ENCODE measurements around the gene UCP3. TPM values are rescaled to one million over a fixed set of nuclear protein-coding genes. Genes with fewer than 3 reads are reported as not detected.

The UCP3 gene
- polyA plus RNA-seq, 1 experiment = 0.77 TPM

GRCh38 chr11:74007691-74008372 is 1.1 kb downstream of the UCP3 start:
- Histone ChIP-seq H3K27me3 (ENCODE audit: control insufficient read depth, insufficient read depth, low read length) (no peaks in the 10 kb centered on the region), H3K4me3 (ENCODE audit: low read depth, low read length) (no peak overlapping the region), H3K36me3 (ENCODE audit: control insufficient read depth, insufficient read depth, low read length) (peaks cover 8% of the 10 kb centered on the region)
- no peak for DNase-seq (ENCODE audit: low read depth)
- TF ChIP-seq CTCF (IDR thresholded peaks at IDR 0.05; ENCODE audit: insufficient read depth, low read depth, low read length) = no peak
- POLR2A ChIA-PET = interaction anchor here (0.5 kb wide), 1 partner anchor 485 kb away, joined by 15 read pairs; no protein-coding TSS in a partner anchor
- CTCF ChIA-PET = interaction anchor here (1.4 kb wide), 1 partner anchor 44 kb away, joined by 3 read pairs; no protein-coding TSS in a partner anchor

- TF ChIP-seq CTCF (IDR thresholded peaks at IDR 0.05; ENCODE audit: insufficient read depth, low read depth, low read length) = no peak
- ChIA-PET POLR2A (no interaction called here), CTCF (no interaction called here)
These were observed 2.1 kb downstream of the UCP3 start for GRCh38 chr11:74006743-74007304.

GRCh38 chr11:74005721-74006517 is 3.0 kb downstream of the UCP3 start:
- CTCF ChIA-PET = interaction anchor here (1.1 kb wide), 1 partner anchor 22 kb away, joined by 3 read pairs; no protein-coding TSS in a partner anchor

More at GRCh38 chr11:74006743-74007304, 2.1 kb downstream of the UCP3 start:
- H3K36me3 ChIP-seq (ENCODE audit: control insufficient read depth, insufficient read depth, low read length) = peaks cover 8% of the 10 kb centered on the region
- H3K27me3 ChIP-seq (ENCODE audit: control insufficient read depth, insufficient read depth, low read length) = no peaks in the 10 kb centered on the region
- DNase-seq (ENCODE audit: low read depth) = no peak
- H3K4me3 ChIP-seq (ENCODE audit: low read depth, low read length) = no peak overlapping the region

GRCh38 chr11:74004759-74005615 is 3.9 kb downstream of the UCP3 start:
- DNase-seq (ENCODE audit: low read depth) = no peak
- TF ChIP-seq CTCF (IDR thresholded peaks at IDR 0.05; ENCODE audit: insufficient read depth, low read depth, low read length) = no peak
- H3K27me3 ChIP-seq (ENCODE audit: control insufficient read depth, insufficient read depth, low read length) = no peaks in the 10 kb centered on the region
- ChIA-PET POLR2A (no interaction called here), CTCF (interaction anchor here (1.1 kb wide), 1 partner anchor 21 kb away, joined by 3 read pairs; no protein-coding TSS in a partner anchor)
- peaks cover 8% of the 10 kb centered on the region for H3K36me3 ChIP-seq (ENCODE audit: control insufficient read depth, insufficient read depth, low read length)
- H3K4me3 ChIP-seq (ENCODE audit: low read depth, low read length) = no peak overlapping the region

More at GRCh38 chr11:74005721-74006517, 3.0 kb downstream of the UCP3 start:
- H3K4me3 ChIP-seq (ENCODE audit: low read depth, low read length) = no peak overlapping the region
- H3K36me3 ChIP-seq (ENCODE audit: control insufficient read depth, insufficient read depth, low read length) = peaks cover 8% of the 10 kb centered on the region
- POLR2A ChIA-PET = no interaction called here
- H3K27me3 ChIP-seq (ENCODE audit: control insufficient read depth, insufficient read depth, low read length) = no peaks in the 10 kb centered on the region
- no peak for TF ChIP-seq CTCF (IDR thresholded peaks at IDR 0.05; ENCODE audit: insufficient read depth, low read depth, low read length)
- DNase-seq (ENCODE audit: low read depth) = no peak
